Endodermal cell (in vitro differentiated cells): ENCODE measurements around the gene RAVER2. TPM values are rescaled to one million over a fixed set of nuclear protein-coding genes. Genes with fewer than 3 reads are reported as not detected.

Source experiments
- DNase-seq: peaks from one replicate; pipeline ENCODE4 v3.0.0-alpha.2; 2017
- H3K27ac ChIP-seq: 2 replicates; pipeline ENCODE4 v1.5.1; 2013; ENCODE audit warnings: mild to moderate bottlenecking, low read depth, low read length, moderate library complexity
- H3K27me3 ChIP-seq: 2 replicates; pipeline ENCODE4 v1.6.1; 2013; ENCODE audit warnings: mild to moderate bottlenecking, low read length, moderate library complexity; ENCODE audit not compliant: insufficient read depth, control insufficient read depth, poor library complexity, severe bottlenecking
- H3K36me3 ChIP-seq: 2 replicates; pipeline ENCODE4 v1.7.0; 2013; ENCODE audit warnings: mild to moderate bottlenecking, low read length, moderate library complexity; ENCODE audit not compliant: control insufficient read depth, insufficient read depth
- H3K4me1 ChIP-seq: one replicate; pipeline ENCODE4 v1.7.0; 2013; ENCODE audit warnings: low read length; ENCODE audit not compliant: control insufficient read depth, insufficient read depth
- H3K4me3 ChIP-seq: 2 replicates; pipeline ENCODE4 v1.5.1; 2013; ENCODE audit warnings: mild to moderate bottlenecking, low read length, moderate library complexity
- H3K9ac ChIP-seq: 2 replicates; pipeline ENCODE4 v1.6.1; 2013; ENCODE audit warnings: mild to moderate bottlenecking, low read length, moderate library complexity; ENCODE audit not compliant: poor library complexity, severe bottlenecking; ENCODE audit errors: extremely low read depth
- H3K9me3 ChIP-seq: 2 replicates; pipeline ENCODE4 v1.6.1; 2013; ENCODE audit warnings: mild to moderate bottlenecking, low read length, moderate library complexity; ENCODE audit not compliant: control insufficient read depth
- H3K27ac Mint-ChIP-seq: 2 replicates; pipeline ENCODE4 v1.8.0; 2020; ENCODE audit warnings: mixed read lengths
- H3K27me3 Mint-ChIP-seq: 2 replicates; pipeline ENCODE4 v1.8.0; 2021; ENCODE audit warnings: mild to moderate bottlenecking, mixed read lengths; ENCODE audit not compliant: insufficient read depth
- H3K36me3 Mint-ChIP-seq: 2 replicates; pipeline ENCODE4 v1.8.0; 2020; ENCODE audit warnings: low read depth, mixed read lengths
- H3K4me1 Mint-ChIP-seq: 2 replicates; pipeline ENCODE4 v1.8.0; 2020; ENCODE audit warnings: mixed read lengths
- H3K4me3 Mint-ChIP-seq: 2 replicates; pipeline ENCODE4 v1.8.0; 2020; ENCODE audit warnings: mild to moderate bottlenecking, moderate library complexity, mixed read lengths
- H3K9me3 Mint-ChIP-seq: 2 replicates; pipeline ENCODE4 v1.8.0; 2020; ENCODE audit warnings: mild to moderate bottlenecking, mixed read lengths
- CTCF ChIP-seq: fragments of 200-600 bp; sonication (generic); conservative IDR thresholded peaks from 2 replicates; pipeline ENCODE4 v1.5.0; 2021; ENCODE audit warnings: antibody characterized with exemption, mild to moderate bottlenecking
- WGBS, 2 experiments: methylation state at CpG; one replicate each; pipeline versions ENCODE4 v1.1.5 to v1.1.7; 2013; ENCODE audit warnings: missing lambda C conversion rate in 2 of 2, mixed read lengths in 1 of 2; ENCODE audit not compliant: insufficient coverage in 1 of 2, insufficient read length in 1 of 2; 5-methylcytosine and 5-hydroxymethylcytosine counted together
- total RNA-seq, 2 donors: library from RNA; stranded (reverse); fragmentation: NEBNext Ultra II Directional in 1 of 2; extraction: Animal tissue kit (Norgen Biotek cat#: 25700) in 1 of 2; gene quantifications; 2 replicates in 1 of 2; 3 replicates in 1 of 2; pipeline ENCODE4 v1.2.1, GENCODE V29; 2021

RAVER2 gene
- total RNA-seq, 2 donors from 2014 or later, result 20.3 to 21.8 TPM

GRCh38 chr1:64748706-64749105 is 3.8 kb downstream of the RAVER2 start:
- Histone ChIP-seq H3K9me3 (no peaks in the 10 kb centered on the region), H3K4me3 (no peak overlapping the region), H3K27ac (no peak overlapping the region), H3K9ac (no peak overlapping the region), H3K27me3 (no peaks in the 10 kb centered on the region), H3K36me3 (no peaks in the 10 kb centered on the region), H3K4me1 (no peaks in the 10 kb centered on the region)
- no peak for DNase-seq
- Mint-ChIP-seq H3K4me1 (peaks cover 24% of the 10 kb centered on the region), H3K36me3 (no peaks in the 10 kb centered on the region), H3K9me3 (no peaks in the 10 kb centered on the region), H3K27ac (no peak overlapping the region), H3K27me3 (peaks cover 4% of the 10 kb centered on the region), H3K4me3 (no peak overlapping the region)
- WGBS, 2 experiments, result 92 to 96% methylated on average over 4 to 5 of the region's 5 CpGs
- TF ChIP-seq CTCF, result no peak

GRCh38 chr1:64750092-64750491 is 5.2 kb downstream of the RAVER2 start:
- Histone ChIP-seq H3K27ac (no peak overlapping the region), H3K4me1 (no peaks in the 10 kb centered on the region), H3K9ac (no peak overlapping the region), H3K9me3 (no peaks in the 10 kb centered on the region), H3K27me3 (no peaks in the 10 kb centered on the region), H3K36me3 (no peaks in the 10 kb centered on the region), H3K4me3 (no peak overlapping the region)
- WGBS, 2 experiments, result 96% methylated on average over 1 of the region's 1 CpG; no CpG with 5 or more reads in 1 of the 2 experiments
- Mint-ChIP-seq H3K27ac (no peak overlapping the region), H3K4me3 (no peak overlapping the region), H3K36me3 (no peaks in the 10 kb centered on the region), H3K9me3 (no peaks in the 10 kb centered on the region), H3K27me3 (no peaks in the 10 kb centered on the region), H3K4me1 (peaks cover 27% of the 10 kb centered on the region)
- no peak for TF ChIP-seq CTCF
- no peak for DNase-seq

GRCh38 chr1:64750875-64751274 is 6.0 kb downstream of the RAVER2 start:
- Histone ChIP-seq H3K4me1 (no peaks in the 10 kb centered on the region), H3K9ac (no peak overlapping the region), H3K9me3 (no peaks in the 10 kb centered on the region), H3K36me3 (no peaks in the 10 kb centered on the region), H3K27me3 (no peaks in the 10 kb centered on the region), H3K27ac (no peak overlapping the region), H3K4me3 (no peak overlapping the region)
- no peak for DNase-seq
- TF ChIP-seq CTCF, result no peak
- H3K27me3 Mint-ChIP-seq, result no peaks in the 10 kb centered on the region
- no peak overlapping the region for H3K4me3 Mint-ChIP-seq
- H3K4me1 Mint-ChIP-seq, result peaks cover 32% of the 10 kb centered on the region
- H3K27ac Mint-ChIP-seq, result no peak overlapping the region
- H3K36me3 Mint-ChIP-seq, result no peaks in the 10 kb centered on the region
- H3K9me3 Mint-ChIP-seq, result no peaks in the 10 kb centered on the region
